Thyroid gland (tissue), 4 donors: Measurements from ENCODE around the gene CD8A.

Experiments
- POLR2A ChIP-seq, 2 donors: fragments of 450-650 bp; IDR thresholded peaks; one replicate each; pipeline ENCODE4 v1.6.1; 2017; ENCODE audit warnings: antibody characterized with exemption in 2 of 2, mild to moderate bottlenecking in 2 of 2, moderate library complexity in 1 of 2
- TF ChIP-seq, protein P1 (sequence below), 6 experiments: fragments of 200-600 bp in 3 of 6; fragments of 450-650 bp in 3 of 6; sonication (generic) in 3 of 6; IDR thresholded peaks; one replicate each; pipeline ENCODE4 v1.5.1; 2016 to 2019; ENCODE audit warnings: antibody characterized with exemption in 6 of 6, mild to moderate bottlenecking in 2 of 6, inconsistent platforms in 1 of 6, moderate library complexity in 1 of 6

DNA sequence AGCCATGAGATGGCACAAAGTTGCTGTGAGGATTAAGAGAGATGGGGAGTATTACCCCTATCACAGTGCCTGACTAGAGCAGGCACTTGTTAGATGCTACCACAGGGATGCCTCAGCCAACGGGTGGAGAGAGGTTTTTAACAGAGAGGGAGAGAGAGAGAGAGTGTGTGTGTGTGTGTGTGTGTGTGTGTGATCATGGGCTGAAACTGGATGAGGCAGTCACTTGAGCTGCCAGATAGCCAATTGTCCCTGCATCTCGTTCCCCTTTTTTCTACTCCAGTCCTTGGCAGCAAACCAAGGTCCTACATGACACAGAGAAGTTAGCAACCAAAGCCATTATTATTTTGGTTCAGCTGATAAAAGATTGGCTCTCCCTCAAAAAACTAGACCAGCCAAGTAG, 3.0 kb downstream of the CD8A start:
- TF ChIP-seq, protein P1, sequence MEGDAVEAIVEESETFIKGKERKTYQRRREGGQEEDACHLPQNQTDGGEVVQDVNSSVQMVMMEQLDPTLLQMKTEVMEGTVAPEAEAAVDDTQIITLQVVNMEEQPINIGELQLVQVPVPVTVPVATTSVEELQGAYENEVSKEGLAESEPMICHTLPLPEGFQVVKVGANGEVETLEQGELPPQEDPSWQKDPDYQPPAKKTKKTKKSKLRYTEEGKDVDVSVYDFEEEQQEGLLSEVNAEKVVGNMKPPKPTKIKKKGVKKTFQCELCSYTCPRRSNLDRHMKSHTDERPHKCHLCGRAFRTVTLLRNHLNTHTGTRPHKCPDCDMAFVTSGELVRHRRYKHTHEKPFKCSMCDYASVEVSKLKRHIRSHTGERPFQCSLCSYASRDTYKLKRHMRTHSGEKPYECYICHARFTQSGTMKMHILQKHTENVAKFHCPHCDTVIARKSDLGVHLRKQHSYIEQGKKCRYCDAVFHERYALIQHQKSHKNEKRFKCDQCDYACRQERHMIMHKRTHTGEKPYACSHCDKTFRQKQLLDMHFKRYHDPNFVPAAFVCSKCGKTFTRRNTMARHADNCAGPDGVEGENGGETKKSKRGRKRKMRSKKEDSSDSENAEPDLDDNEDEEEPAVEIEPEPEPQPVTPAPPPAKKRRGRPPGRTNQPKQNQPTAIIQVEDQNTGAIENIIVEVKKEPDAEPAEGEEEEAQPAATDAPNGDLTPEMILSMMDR (IDR thresholded peaks at IDR 0.05): no peak
- no peak for TF ChIP-seq POLR2A (IDR thresholded peaks at IDR 0.05)
